Measurements from ENCODE around the gene P3R3URF. TPM values are rescaled to one million over a fixed set of nuclear protein-coding genes. Genes with fewer than 3 reads are reported as not detected.

Gene P3R3URF
- total RNA-seq, 1 experiment from 2014 or later, result not detected

- DNase-seq (ENCODE audit: low read depth, low spot score) (no peak), ATAC-seq (no peak)
- Histone ChIP-seq H3K4me2 (ENCODE audit: low read length) (no peak overlapping the region), H3K27me3 (ENCODE audit: insufficient read depth, low read length) (no peaks in the 10 kb centered on the region), H3K79me2 (ENCODE audit: insufficient read depth, low read length) (no peaks in the 10 kb centered on the region), H3K9ac (ENCODE audit: low read length) (no peak overlapping the region), H3K36me3 (ENCODE audit: control insufficient read depth in 1 of 2, insufficient read depth in 2 of 2, low read length in 2 of 2) (no peaks in the 10 kb centered on the region), H3K4me1 (ENCODE audit: control insufficient read depth in 1 of 2, insufficient read depth in 2 of 2, low read length in 2 of 2) (peaks cover 38 to 39% of the 10 kb centered on the region in 2 experiments), H3K9me2 (ENCODE audit: insufficient read depth) (no peaks in the 10 kb centered on the region), H3K27ac (ENCODE audit: low read depth, low read length) (no peak overlapping the region), H2AFZ (ENCODE audit: low read depth, low read length, poor library complexity, severe bottlenecking) (no peak overlapping the region), H3K4me3 (replicated peaks in 1 of 2; ENCODE audit: low read depth in 1 of 2, low read length in 2 of 2) (no peak overlapping the region), H4K20me1 (ENCODE audit: insufficient read depth) (no peaks in the 10 kb centered on the region), H3K9me3 (ENCODE audit: control insufficient read depth in 1 of 2, insufficient read depth in 1 of 2, low read depth in 1 of 2, low read length in 2 of 2) (no peaks in the 10 kb centered on the region)
- CTCF ChIA-PET, result no interaction called here
- RAD21 ChIA-PET (ENCODE audit: low non-redundant PET in 1 of 2, low total read pairs in 2 of 2, uncharacterized antibody in 2 of 2, unreplicated experiment in 2 of 2), result no interaction called here
- TF ChIP-seq TCF7L2 (IDR thresholded peaks at IDR 0.05; ENCODE audit: borderline replicate concordance, extremely low read depth, insufficient read depth, insufficient read length), result no peak
- no peak for TF ChIP-seq ZFX (IDR thresholded peaks at IDR 0.05)
- no peak for TF ChIP-seq ELF1 (IDR thresholded peaks at IDR 0.05; ENCODE audit: borderline replicate concordance, low read depth)
- no TSS peak for BruUV-seq (replicated peaks)
- POLR2A ChIA-PET, result no interaction called here
- intact Hi-C loops (cut with micrococcal nuclease), result no loop called here
These were observed 6.4 kb downstream of the P3R3URF start for GRCh38 chr1:46169811-46170454.

GRCh38 chr1:46168477-46168876 is 7.8 kb downstream of the P3R3URF start:
- no peaks in the 10 kb centered on the region for H4K20me1 ChIP-seq (ENCODE audit: insufficient read depth)
- no TSS peak for BruUV-seq (replicated peaks)
- peaks cover 25 to 26% of the 10 kb centered on the region in 2 experiments for H3K4me1 ChIP-seq (ENCODE audit: control insufficient read depth in 1 of 2, insufficient read depth in 2 of 2, low read length in 2 of 2)
- no peak overlapping the region for H3K9ac ChIP-seq (ENCODE audit: low read length)
- ChIA-PET POLR2A (no interaction called here), CTCF (interaction anchor here (0.7 to 1.4 kb wide), 2 partner anchors 55 to 546 kb away, joined by 3 read pairs; no protein-coding TSS in a partner anchor), RAD21 (ENCODE audit: low non-redundant PET in 1 of 2, low total read pairs in 2 of 2, uncharacterized antibody in 2 of 2, unreplicated experiment in 2 of 2) (no interaction called here)
- no peaks in the 10 kb centered on the region for H3K9me2 ChIP-seq (ENCODE audit: insufficient read depth)
- DNase-seq (ENCODE audit: low read depth, low spot score) (no peak), ATAC-seq (no peak)
- no peaks in the 10 kb centered on the region for H3K27me3 ChIP-seq (ENCODE audit: insufficient read depth, low read length)
- H3K9me3 ChIP-seq (ENCODE audit: control insufficient read depth in 1 of 2, insufficient read depth in 1 of 2, low read depth in 1 of 2, low read length in 2 of 2), result no peaks in the 10 kb centered on the region
- intact Hi-C loops (cut with micrococcal nuclease), result no loop called here
- H2AFZ ChIP-seq (ENCODE audit: low read depth, low read length, poor library complexity, severe bottlenecking), result no peak overlapping the region
- H3K4me3 ChIP-seq (replicated peaks in 1 of 2; ENCODE audit: low read depth in 1 of 2, low read length in 2 of 2), result no peak overlapping the region
- no peaks in the 10 kb centered on the region for H3K79me2 ChIP-seq (ENCODE audit: insufficient read depth, low read length)
- no peak for TF ChIP-seq YY1 (IDR thresholded peaks at IDR 0.05; ENCODE audit: extremely low read depth, insufficient replicate concordance, low read depth, low read length)
- TF ChIP-seq ZNF274 (IDR thresholded peaks at IDR 0.05; ENCODE audit: low read depth, low read length), result no peak
- no peak for TF ChIP-seq SP1 (IDR thresholded peaks at IDR 0.05; ENCODE audit: low read depth)
- no peak for TF ChIP-seq ELF1 (IDR thresholded peaks at IDR 0.05; ENCODE audit: borderline replicate concordance, low read depth)
- no peak for TF ChIP-seq ZFX (IDR thresholded peaks at IDR 0.05)
- H3K27ac ChIP-seq (ENCODE audit: low read depth, low read length), result no peak overlapping the region
- H3K4me2 ChIP-seq (ENCODE audit: low read length), result no peak overlapping the region
- H3K36me3 ChIP-seq (ENCODE audit: control insufficient read depth in 1 of 2, insufficient read depth in 2 of 2, low read length in 2 of 2), result no peaks in the 10 kb centered on the region
